GM21619 (cell line): Measurements from ENCODE around the gene MUTYH.
"Not testable (repeated sequence)": the region's sequence is repeated elsewhere in the genome, so short reads cannot be mapped to it uniquely, and the experiment has no call there.

Experiments
- ATAC-seq: cut with Tn5 transposase; IDR thresholded peaks from one replicate; pipeline ENCODE4 v1.9.1; 2021; ENCODE audit not compliant: unreplicated experiment

MUTYH gene

DNA sequence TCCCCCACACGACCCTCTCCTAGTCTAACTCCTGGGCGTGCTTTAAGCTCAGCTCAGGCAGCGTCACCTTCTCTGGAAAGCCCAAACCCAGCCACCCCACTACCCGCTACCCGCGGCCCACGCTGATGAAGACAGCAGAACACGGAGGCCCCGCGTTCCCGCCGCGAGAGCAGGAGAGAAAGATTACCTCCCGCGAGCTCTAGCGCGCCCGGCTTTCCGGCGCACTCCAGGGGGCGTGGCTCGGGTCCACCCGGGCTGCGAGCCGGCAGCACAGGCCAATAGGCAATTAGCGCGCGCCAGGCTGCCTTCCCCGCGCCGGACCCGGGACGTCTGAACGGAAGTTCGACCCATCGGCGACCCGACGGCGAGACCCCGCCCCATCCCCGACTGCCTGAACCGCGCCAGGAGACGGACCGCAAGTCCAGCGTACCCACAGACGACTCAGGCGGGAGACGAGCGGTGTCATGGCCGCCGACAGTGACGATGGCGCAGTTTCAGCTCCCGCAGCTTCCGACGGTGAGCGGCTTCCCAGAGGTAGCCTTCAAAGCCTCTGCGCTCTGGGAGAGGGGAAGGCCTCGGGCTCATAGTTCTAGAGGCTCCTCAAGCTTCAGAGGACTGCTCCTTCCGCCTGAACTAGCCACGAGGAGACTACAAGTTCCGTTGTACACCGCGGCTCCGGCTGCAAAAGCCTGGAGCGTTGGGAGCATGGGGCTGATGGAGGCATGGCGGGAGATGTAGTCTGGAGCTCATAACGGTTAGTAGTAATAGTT lies at the start of gene MUTYH, which contains the start of gene TOE1:
Gene MUTYH (minus strand): TSS at position 652 of the 770 bp plus-strand sequence. CDS start 5,935 bp downstream, outside the sequence.
Gene TOE1 (plus strand): TSS at position 382 of the 770 bp plus-strand sequence. CDS start 83 bp downstream, at position 465.
- peak; percentile 80 for ATAC-seq

DNA sequence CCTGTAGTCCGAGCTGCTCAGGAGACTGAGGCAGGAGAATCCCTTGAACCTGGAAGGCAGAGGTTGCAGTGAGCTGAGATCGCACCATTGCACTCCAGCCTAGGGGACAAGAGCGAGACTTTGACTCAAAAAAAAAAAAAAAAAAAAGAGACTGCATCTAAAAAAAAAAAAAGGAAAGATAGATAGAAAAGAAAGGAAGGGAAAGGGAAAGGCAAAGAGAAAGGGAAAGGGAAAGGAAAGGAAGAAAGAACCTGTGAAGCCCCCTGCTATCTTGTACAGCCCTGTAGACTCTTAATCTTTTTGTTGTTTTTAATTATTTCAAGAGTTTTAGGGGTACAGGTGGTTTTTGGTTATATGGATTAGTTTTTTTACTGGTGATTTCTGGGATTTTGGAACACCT lies 46.0 kb upstream of the MUTYH start:
- ATAC-seq, result no peak

- ATAC-seq, result no peak
Observed at GRCh38 chr1:45385302-45385701, 45.1 kb upstream of the MUTYH start.

GRCh38 chr1:45384213-45384612 lies 44.0 kb upstream of the MUTYH start:
- not testable (repeated sequence) for ATAC-seq

- no peak for ATAC-seq
Observed at GRCh38 chr1:45383191-45383590, 43.0 kb upstream of the MUTYH start.

GRCh38 chr1:45381243-45381642 lies 41.0 kb upstream of the MUTYH start:
- ATAC-seq, result no peak

- no peak for ATAC-seq
Observed at GRCh38 chr1:45380730-45381129, 40.5 kb upstream of the MUTYH start.

DNA sequence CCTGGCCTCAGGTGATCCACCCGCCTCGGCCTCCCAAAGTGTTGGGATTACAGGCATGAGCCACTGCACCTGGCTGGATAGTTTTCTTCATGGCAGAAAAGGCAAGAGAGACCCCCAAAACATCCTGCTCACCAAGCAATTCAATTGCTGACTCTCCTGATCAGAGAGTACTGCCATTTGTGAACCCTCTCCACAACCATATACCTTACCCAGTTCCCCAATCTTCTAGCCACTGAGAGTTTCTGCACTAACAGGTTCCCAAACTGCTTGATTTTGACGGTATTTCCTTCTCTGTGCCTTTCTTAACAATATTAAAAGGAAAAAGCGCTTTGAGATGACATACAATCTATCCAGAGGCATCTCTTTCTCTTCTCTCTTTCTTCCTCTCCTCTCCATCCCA lies 39.9 kb upstream of the MUTYH start:
- ATAC-seq, result no peak

- ATAC-seq, result no peak
Observed at GRCh38 chr1:45379524-45379923, 39.3 kb upstream of the MUTYH start.

DNA sequence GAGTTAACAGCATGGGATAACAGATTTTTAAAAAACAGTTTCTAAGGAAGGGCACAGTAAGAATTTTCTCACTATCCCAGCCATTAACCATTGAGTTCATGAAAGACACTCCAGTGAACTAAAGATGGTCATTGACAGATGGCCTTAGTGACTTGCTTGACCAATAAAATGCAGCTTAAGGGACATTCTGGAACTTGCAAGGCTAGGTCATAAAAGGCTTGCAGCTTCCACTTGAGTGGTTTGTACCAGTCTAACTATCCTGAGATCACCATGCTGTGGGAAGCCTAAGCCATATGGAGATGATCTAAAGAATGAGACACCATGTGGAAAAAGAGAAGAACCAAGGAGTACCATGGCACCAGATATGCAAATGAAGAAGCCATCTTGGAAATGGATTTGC lies 37.9 kb upstream of the MUTYH start:
- no peak for ATAC-seq

- no peak for ATAC-seq
Observed at GRCh38 chr1:45375104-45376090, 35.2 kb upstream of the MUTYH start.

GRCh38 chr1:45373573-45373972 lies 33.3 kb upstream of the MUTYH start:
- ATAC-seq, result no peak

DNA sequence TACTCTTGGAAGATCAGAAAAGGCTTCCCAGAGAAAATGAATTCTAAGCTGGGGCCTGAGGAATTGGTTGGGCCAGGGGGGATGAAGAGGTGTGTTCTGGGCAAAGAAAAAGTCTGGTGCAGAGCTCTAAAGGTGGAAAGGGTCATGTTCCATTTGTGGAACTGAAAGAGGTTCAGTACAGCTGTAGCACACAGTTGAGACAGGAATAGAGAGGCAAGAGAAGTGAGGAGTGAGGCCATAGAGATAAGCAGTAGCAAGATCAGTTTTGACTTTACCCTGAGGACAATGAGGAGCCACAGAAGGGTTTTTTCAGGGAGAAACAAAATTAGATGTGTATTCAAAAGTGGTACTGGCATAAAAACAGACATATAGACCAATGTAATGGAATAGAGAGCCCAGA lies 30.3 kb upstream of the MUTYH start:
- peak; percentile 73 for ATAC-seq

DNA sequence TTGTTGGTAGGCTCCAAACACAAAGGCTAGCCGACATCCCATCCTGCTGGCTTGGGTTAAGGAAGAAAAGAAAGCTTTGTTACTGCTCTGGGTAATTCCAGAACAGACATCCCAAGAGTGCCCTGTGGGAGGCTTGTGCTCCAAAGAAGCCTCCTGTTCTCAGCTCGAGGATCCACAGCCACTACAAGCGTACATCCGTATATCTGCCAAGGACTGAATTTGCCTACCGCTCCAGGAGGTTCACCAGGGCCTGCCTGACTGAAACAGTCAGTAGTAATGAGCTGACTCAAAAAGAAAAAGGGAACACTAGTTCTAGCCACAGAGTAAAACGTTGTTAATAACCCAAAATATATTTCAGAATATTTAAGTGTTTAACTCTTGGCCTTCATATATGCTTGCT lies 24.8 kb upstream of the MUTYH start:
- ATAC-seq, result peak; percentile 65

GRCh38 chr1:45364294-45364693 lies 24.1 kb upstream of the MUTYH start:
- ATAC-seq, result no peak

DNA sequence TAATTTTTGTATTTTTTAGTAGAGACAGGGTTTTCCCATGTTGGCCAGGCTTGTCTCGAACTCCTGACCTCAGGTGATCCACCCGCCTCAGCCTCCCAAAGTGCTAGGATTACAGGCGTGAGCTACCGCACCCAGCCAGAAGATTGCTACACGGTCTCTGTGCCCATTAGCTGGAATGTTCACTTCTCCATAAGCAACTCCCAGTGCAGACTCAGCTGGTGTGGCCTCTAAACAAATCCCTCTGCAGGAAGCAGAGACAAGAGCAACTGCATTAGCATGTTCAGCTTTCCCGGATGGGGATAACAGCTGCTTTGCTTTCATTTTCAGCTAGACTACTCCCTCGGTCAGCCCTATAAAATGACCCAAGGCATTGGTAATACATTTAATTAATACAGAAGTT lies 20.7 kb upstream of the MUTYH start:
- not testable (repeated sequence) for ATAC-seq

GRCh38 chr1:45359882-45360513 lies 19.8 kb upstream of the MUTYH start:
- ATAC-seq, result no peak

GRCh38 chr1:45356186-45356585 lies 15.9 kb upstream of the MUTYH start:
- no peak for ATAC-seq

DNA sequence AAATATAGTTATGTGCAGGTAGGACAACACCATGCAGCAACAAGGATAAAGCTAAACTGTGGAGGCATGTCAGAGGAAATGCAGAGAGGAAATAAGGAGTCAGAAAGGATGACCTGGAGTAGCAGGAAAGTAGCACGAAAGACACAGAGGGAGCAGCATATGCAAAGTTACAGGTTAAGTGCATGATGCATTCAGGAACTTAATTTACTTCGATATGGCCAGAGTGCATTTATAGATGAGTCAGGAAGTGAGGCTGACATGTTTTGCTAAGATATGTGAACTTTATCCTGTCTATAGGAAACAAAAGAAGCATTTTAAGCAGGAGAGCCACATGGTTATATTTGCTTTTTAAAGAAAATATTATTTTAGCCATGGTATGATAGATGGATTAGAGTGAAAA lies 15.4 kb upstream of the MUTYH start:
- no peak for ATAC-seq

DNA sequence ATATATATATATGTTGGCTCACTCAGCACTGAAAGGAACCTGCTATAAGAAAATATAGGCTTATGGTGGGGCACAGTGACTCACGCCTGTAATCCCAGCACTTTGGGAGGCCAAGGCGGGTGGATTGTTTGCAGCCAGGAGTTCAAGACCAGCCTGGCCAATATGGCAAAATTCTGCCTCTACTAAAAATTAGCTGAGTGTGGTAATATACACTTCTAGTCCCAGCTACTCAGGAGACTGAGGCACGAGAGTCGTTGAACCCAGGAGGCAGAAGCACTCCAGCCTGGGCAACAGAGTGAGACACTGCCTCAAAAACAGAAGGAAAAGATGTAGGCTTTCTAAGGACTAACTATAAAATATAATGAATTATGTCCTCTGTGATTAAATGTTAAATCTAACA lies 14.6 kb upstream of the MUTYH start:
- ATAC-seq, result no peak

GRCh38 chr1:45353685-45354084 lies 13.4 kb upstream of the MUTYH start:
- no peak for ATAC-seq
